Loucy (cell line): Measurements from ENCODE around the gene ZNF423.
A peak's percentile ranks its signal among the peaks of the same experiment; 100 is the strongest.

Source experiments
- H2AFZ ChIP-seq: fragments of 200-600 bp; sonication (generic); 2 replicates; pipeline ENCODE4 v1.6.0; 2016; ENCODE audit warnings: antibody characterized with exemption, mild to moderate bottlenecking, low read length, moderate library complexity
- H3F3A ChIP-seq: fragments of 200-600 bp; 2 replicates; pipeline ENCODE4 v1.6.0; 2016; ENCODE audit warnings: antibody characterized with exemption, low read depth, mild to moderate bottlenecking
- H3K27me3 ChIP-seq: fragments of 200-600 bp; sonication (generic); 2 replicates; pipeline ENCODE4 v1.6.1; 2014; ENCODE audit warnings: low read length, mild to moderate bottlenecking; ENCODE audit not compliant: insufficient read depth, poor library complexity, severe bottlenecking
- H3K36me3 ChIP-seq: fragments of 200-600 bp; sonication (generic); 2 replicates; pipeline ENCODE4 v1.6.1; 2016; ENCODE audit warnings: low read length; ENCODE audit not compliant: insufficient read depth
- H3K4me1 ChIP-seq: fragments of 200-600 bp; sonication (generic); 2 replicates; pipeline ENCODE4 v1.5.1; 2014; ENCODE audit warnings: low read length, mild to moderate bottlenecking; ENCODE audit not compliant: insufficient read depth, poor library complexity, severe bottlenecking
- H3K4me2 ChIP-seq: fragments of 200-600 bp; sonication (generic); 2 replicates; pipeline ENCODE4 v1.6.0; 2014; ENCODE audit warnings: antibody characterized with exemption, low read length, low read depth, mild to moderate bottlenecking; ENCODE audit not compliant: poor library complexity, severe bottlenecking
- H3K4me3 ChIP-seq: fragments of 200-600 bp; sonication (generic); 2 replicates; pipeline ENCODE4 v1.5.1; 2014; ENCODE audit warnings: low read length, mild to moderate bottlenecking, mixed read lengths; ENCODE audit not compliant: poor library complexity, severe bottlenecking
- H3K79me2 ChIP-seq: fragments of 200-600 bp; sonication (generic); 2 replicates; pipeline ENCODE4 v1.6.1; 2014; ENCODE audit warnings: low read length; ENCODE audit not compliant: insufficient read depth
- H3K9ac ChIP-seq: fragments of 200-600 bp; sonication (generic); 2 replicates; pipeline ENCODE4 v1.6.0; 2014; ENCODE audit warnings: mild to moderate bottlenecking, low read depth, low read length, moderate library complexity; ENCODE audit not compliant: poor library complexity, severe bottlenecking
- H3K9me2 ChIP-seq: fragments of 200-600 bp; sonication (generic); replicated peaks from 2 replicates; pipeline ENCODE4 v1.6.1; 2016; ENCODE audit warnings: low read depth, low read length, mixed read lengths
- H3K9me3 ChIP-seq: fragments of 200-600 bp; sonication (generic); 2 replicates; pipeline ENCODE4 v1.6.1; 2014; ENCODE audit warnings: mild to moderate bottlenecking, antibody characterized with exemption, low read length, low read depth; ENCODE audit not compliant: insufficient read depth
- H4K20me1 ChIP-seq: fragments of 200-600 bp; sonication (generic); 2 replicates; pipeline ENCODE4 v1.6.0; 2014; ENCODE audit warnings: antibody characterized with exemption, low read length, mild to moderate bottlenecking; ENCODE audit not compliant: insufficient read depth, poor library complexity, severe bottlenecking
- CTCF ChIP-seq: fragments of 200-600 bp; sonication (generic); conservative IDR thresholded peaks from 2 replicates; pipeline ENCODE4 v1.5.1; 2014; ENCODE audit warnings: mild to moderate bottlenecking, antibody characterized with exemption, low read length
- EZH2phosphoT487 ChIP-seq: fragments of 200-600 bp; IDR thresholded peaks from 2 replicates; pipeline ENCODE4 v1.6.1; 2018; ENCODE audit warnings: antibody characterized with exemption, mild to moderate bottlenecking, moderate library complexity, borderline replicate concordance

The ZNF423 gene

GRCh38 chr16:49559242-49559641 lies 296.7 kb downstream of the ZNF423 start:
- no peak for TF ChIP-seq EZH2phosphoT487
- TF ChIP-seq CTCF = no peak
- no peak overlapping the region for H2AFZ ChIP-seq
- H3K4me1 ChIP-seq = no peaks in the 10 kb centered on the region

GRCh38 chr16:49558451-49558850 lies 297.5 kb downstream of the ZNF423 start:
- H4K20me1 ChIP-seq = no peaks in the 10 kb centered on the region
- no peaks in the 10 kb centered on the region for H3K27me3 ChIP-seq
- H3K4me1 ChIP-seq = no peaks in the 10 kb centered on the region
- H3K9me3 ChIP-seq = no peaks in the 10 kb centered on the region
- H3K4me2 ChIP-seq = no peak overlapping the region
- no peaks in the 10 kb centered on the region for H3F3A ChIP-seq
- H3K4me3 ChIP-seq = no peak overlapping the region
- H3K36me3 ChIP-seq = no peaks in the 10 kb centered on the region
- no peak overlapping the region for H2AFZ ChIP-seq
- no peaks in the 10 kb centered on the region for H3K9me2 ChIP-seq
- no peak for TF ChIP-seq CTCF
- TF ChIP-seq EZH2phosphoT487 = no peak
- H3K79me2 ChIP-seq = no peaks in the 10 kb centered on the region
- H3K9ac ChIP-seq = no peak overlapping the region

More at GRCh38 chr16:49559242-49559641, 296.7 kb downstream of the ZNF423 start:
- H4K20me1 ChIP-seq = no peaks in the 10 kb centered on the region
- no peaks in the 10 kb centered on the region for H3K27me3 ChIP-seq
- no peaks in the 10 kb centered on the region for H3K9me3 ChIP-seq
- H3K4me3 ChIP-seq = no peak overlapping the region
- H3K79me2 ChIP-seq = no peaks in the 10 kb centered on the region
- no peaks in the 10 kb centered on the region for H3F3A ChIP-seq
- no peaks in the 10 kb centered on the region for H3K9me2 ChIP-seq
- H3K9ac ChIP-seq = no peak overlapping the region
- no peak overlapping the region for H3K4me2 ChIP-seq
- H3K36me3 ChIP-seq = no peaks in the 10 kb centered on the region

GRCh38 chr16:49556606-49557446 lies 299.1 kb downstream of the ZNF423 start:
- peak; percentile 61 for TF ChIP-seq CTCF
- no peak for TF ChIP-seq EZH2phosphoT487
- Histone ChIP-seq H2AFZ (no peak overlapping the region), H3K9ac (no peak overlapping the region), H3K9me3 (no peaks in the 10 kb centered on the region), H3K4me1 (no peaks in the 10 kb centered on the region), H3K27me3 (no peaks in the 10 kb centered on the region), H3F3A (no peaks in the 10 kb centered on the region), H3K4me2 (no peak overlapping the region), H3K4me3 (no peak overlapping the region), H3K9me2 (no peaks in the 10 kb centered on the region), H4K20me1 (no peaks in the 10 kb centered on the region), H3K79me2 (no peaks in the 10 kb centered on the region), H3K36me3 (no peaks in the 10 kb centered on the region)
